Retinal pigment epithelial cell (primary cell): Measurements from ENCODE around the gene CBX8.
A peak's percentile ranks its signal among the peaks of the same experiment; 100 is the strongest.

Source experiments
- DNase-seq: peaks from one replicate; pipeline ENCODE4 v3.0.0-alpha.2; 2010; ENCODE audit warnings: low read depth
- H3K4me3 ChIP-seq: 2 replicates; pipeline ENCODE4 v1.5.1; 2011; ENCODE audit warnings: mild to moderate bottlenecking, low read length, control low read depth, moderate library complexity
- CTCF ChIP-seq: conservative IDR thresholded peaks from 2 replicates; pipeline ENCODE4 v1.5.1; 2011; ENCODE audit warnings: low read depth, low read length, control low read depth, inconsistent platforms

Gene CBX8

GRCh38 chr17:79833744-79834564 lies 37.1 kb upstream of the CBX8 start:
- no peak overlapping the region for H3K4me3 ChIP-seq
- TF ChIP-seq CTCF, result no peak
- DNase-seq, result no peak

GRCh38 chr17:79833110-79833450 lies 36.2 kb upstream of the CBX8 start:
- DNase-seq, result no peak
- no peak for TF ChIP-seq CTCF
- H3K4me3 ChIP-seq, result peak overlapping the region; percentile 16

- peak overlapping the region; percentile 43 for H3K4me3 ChIP-seq
- no peak for DNase-seq
- no peak for TF ChIP-seq CTCF
Measured at GRCh38 chr17:79832218-79833109, 35.6 kb upstream of the CBX8 start.

GRCh38 chr17:79831265-79832217 lies 34.7 kb upstream of the CBX8 start:
- TF ChIP-seq CTCF, result no peak
- peak overlapping the region; percentile 15 for H3K4me3 ChIP-seq
- DNase-seq, result no peak

GRCh38 chr17:79830763-79831264 lies 33.9 kb upstream of the CBX8 start:
- TF ChIP-seq CTCF, result no peak
- no peak overlapping the region for H3K4me3 ChIP-seq

GRCh38 chr17:79830303-79830702 lies 33.4 kb upstream of the CBX8 start:
- no peak for DNase-seq
- no peak overlapping the region for H3K4me3 ChIP-seq
- TF ChIP-seq CTCF, result no peak

More at GRCh38 chr17:79830763-79831264, 33.9 kb upstream of the CBX8 start:
- no peak for DNase-seq
